A673 (cell line): ENCODE results near the gene ARHGAP32.

Experiments
- EZH2 ChIP-seq: fragments of 200-600 bp; sonication (generic); IDR thresholded peaks from 2 replicates; pipeline ENCODE4 v1.6.1; 2017; ENCODE audit warnings: borderline replicate concordance, low read depth, mild to moderate bottlenecking, mixed read lengths, antibody characterized with exemption, low read length; ENCODE audit not compliant: poor library complexity, severe bottlenecking
- TF ChIP-seq, protein P1 (sequence below): fragments of 300-800, 200-600 bp; sonication (generic); conservative IDR thresholded peaks from 2 replicates; pipeline ENCODE4 v1.5.1; 2017; ENCODE audit warnings: low read depth, mild to moderate bottlenecking, antibody characterized with exemption, low read length, moderate library complexity, mixed read lengths

DNA sequence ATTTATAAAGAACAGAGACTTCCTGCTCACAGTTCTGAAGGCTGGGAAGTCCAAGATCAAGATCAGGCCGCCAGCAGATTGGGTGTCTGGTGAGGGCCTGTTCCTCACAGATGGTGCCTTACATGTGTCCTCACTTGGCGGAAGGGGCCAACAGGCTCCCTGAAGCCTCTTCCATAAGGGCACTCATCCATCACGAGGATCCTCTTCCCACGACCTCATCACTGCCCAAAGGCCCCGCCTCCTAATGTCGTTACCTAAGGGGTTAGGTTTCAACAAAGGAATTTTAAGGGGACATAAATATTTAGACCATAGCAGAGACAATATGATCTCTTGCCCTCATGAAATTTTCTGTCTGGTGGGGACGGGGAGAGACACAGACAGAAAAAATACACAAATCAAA lies 268.0 kb downstream of the ARHGAP32 start:
- TF ChIP-seq, protein P1, sequence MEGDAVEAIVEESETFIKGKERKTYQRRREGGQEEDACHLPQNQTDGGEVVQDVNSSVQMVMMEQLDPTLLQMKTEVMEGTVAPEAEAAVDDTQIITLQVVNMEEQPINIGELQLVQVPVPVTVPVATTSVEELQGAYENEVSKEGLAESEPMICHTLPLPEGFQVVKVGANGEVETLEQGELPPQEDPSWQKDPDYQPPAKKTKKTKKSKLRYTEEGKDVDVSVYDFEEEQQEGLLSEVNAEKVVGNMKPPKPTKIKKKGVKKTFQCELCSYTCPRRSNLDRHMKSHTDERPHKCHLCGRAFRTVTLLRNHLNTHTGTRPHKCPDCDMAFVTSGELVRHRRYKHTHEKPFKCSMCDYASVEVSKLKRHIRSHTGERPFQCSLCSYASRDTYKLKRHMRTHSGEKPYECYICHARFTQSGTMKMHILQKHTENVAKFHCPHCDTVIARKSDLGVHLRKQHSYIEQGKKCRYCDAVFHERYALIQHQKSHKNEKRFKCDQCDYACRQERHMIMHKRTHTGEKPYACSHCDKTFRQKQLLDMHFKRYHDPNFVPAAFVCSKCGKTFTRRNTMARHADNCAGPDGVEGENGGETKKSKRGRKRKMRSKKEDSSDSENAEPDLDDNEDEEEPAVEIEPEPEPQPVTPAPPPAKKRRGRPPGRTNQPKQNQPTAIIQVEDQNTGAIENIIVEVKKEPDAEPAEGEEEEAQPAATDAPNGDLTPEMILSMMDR: no peak
- no peak for TF ChIP-seq EZH2
